Smooth muscle cell (in vitro differentiated cells): ENCODE measurements around the gene PTPRF. TPM values are rescaled to one million over a fixed set of nuclear protein-coding genes. Genes with fewer than 3 reads are reported as not detected.
A peak's percentile ranks its signal among the peaks of the same experiment; 100 is the strongest.
"Not testable (repeated sequence)": the region's sequence is repeated elsewhere in the genome, so short reads cannot be mapped to it uniquely, and the experiment has no call there.

Source experiments
- DNase-seq: peaks from one replicate; lab custom pipeline; 2025; ENCODE audit not compliant: unreplicated experiment; lab: John Stamatoyannopoulos, UW
- H2AFZ ChIP-seq: fragments of 200-600 bp; sonication (generic); 2 replicates; pipeline ENCODE4 v1.6.0; 2016; ENCODE audit warnings: antibody characterized with exemption, low read depth, mild to moderate bottlenecking
- H3F3A ChIP-seq: fragments of 200-600 bp; sonication (generic); 2 replicates; pipeline ENCODE4 v1.6.0; 2017; ENCODE audit warnings: antibody characterized with exemption, low read depth
- H3K27ac ChIP-seq: fragments of 200-600 bp; sonication (generic); 2 replicates; pipeline ENCODE4 v1.5.1; 2016; ENCODE audit warnings: low read depth, mild to moderate bottlenecking
- H3K27me3 ChIP-seq: fragments of 200-600 bp; sonication (generic); 2 replicates; pipeline ENCODE4 v1.6.1; 2016; ENCODE audit warnings: low read depth, mild to moderate bottlenecking
- H3K36me3 ChIP-seq: fragments of 200-600 bp; sonication (generic); 2 replicates; pipeline ENCODE4 v1.5.1; 2016; ENCODE audit warnings: low read depth
- H3K4me1 ChIP-seq: fragments of 200-600 bp; sonication (generic); 2 replicates; pipeline ENCODE4 v1.5.1; 2016; ENCODE audit warnings: low read depth
- H3K4me2 ChIP-seq: fragments of 200-600 bp; sonication (generic); 2 replicates; pipeline ENCODE4 v1.6.0; 2016; ENCODE audit warnings: mild to moderate bottlenecking
- H3K4me3 ChIP-seq: fragments of 200-600 bp; sonication (generic); 2 replicates; pipeline ENCODE4 v1.5.1; 2016; ENCODE audit warnings: mild to moderate bottlenecking
- H3K79me2 ChIP-seq: fragments of 200-600 bp; sonication (generic); 2 replicates; pipeline ENCODE4 v1.6.0; 2016; ENCODE audit warnings: low read depth, mild to moderate bottlenecking
- H3K9ac ChIP-seq: fragments of 200-600 bp; sonication (generic); 2 replicates; pipeline ENCODE4 v1.6.0; 2016; ENCODE audit warnings: low read depth
- H3K9me3 ChIP-seq: fragments of 200-600 bp; sonication (generic); replicated peaks from 2 replicates; pipeline ENCODE4 v1.5.1; 2016; ENCODE audit warnings: low read depth
- H4K20me1 ChIP-seq: fragments of 200-600 bp; sonication (generic); 2 replicates; pipeline ENCODE4 v1.6.0; 2016; ENCODE audit warnings: low read depth
- CTCF ChIP-seq: fragments of 200-600 bp; sonication (generic); IDR thresholded peaks from 2 replicates; pipeline ENCODE4 v1.5.1; 2017; ENCODE audit warnings: borderline replicate concordance, mild to moderate bottlenecking, antibody characterized with exemption; ENCODE audit not compliant: insufficient read depth, poor library complexity, severe bottlenecking
- WGBS: methylation state at CpG from one replicate; pipeline ENCODE4 v1.1.7; 2016; ENCODE audit warnings: low lambda C conversion rate; 5-methylcytosine and 5-hydroxymethylcytosine counted together
- polyA plus RNA-seq: library from polyadenylated mRNA; unstranded; fragments of >200 nt; fragmentation: Nextera tagmentation; extraction: Ambion mirVana; gene quantifications from 2 replicates; pipeline ENCODE4 v1.2.1, GENCODE V29; 2016
- total RNA-seq: library from RNA; depleted of rRNA; stranded (reverse); fragments of >200 nt; gene quantifications from 2 replicates; pipeline ENCODE4 v1.2.3, GENCODE V29; 2014

The PTPRF gene
- total and polyA plus RNA-seq, 2 experiments from 2014 or later: 39.9 to 71.0 TPM

GRCh38 chr1:43639976-43640794 lies 109.5 kb downstream of the PTPRF start:
- H3K4me2 ChIP-seq: no peak overlapping the region
- no peaks in the 10 kb centered on the region for H3F3A ChIP-seq
- H2AFZ ChIP-seq: no peak overlapping the region
- H3K79me2 ChIP-seq: no peaks in the 10 kb centered on the region
- no peaks in the 10 kb centered on the region for H3K27me3 ChIP-seq
- no peak overlapping the region for H3K27ac ChIP-seq
- no peaks in the 10 kb centered on the region for H4K20me1 ChIP-seq
- WGBS: 90% methylated on average over 5 of the region's 5 CpGs
- H3K4me3 ChIP-seq: no peak overlapping the region
- no peak overlapping the region for H3K9ac ChIP-seq
- H3K4me1 ChIP-seq: no peaks in the 10 kb centered on the region
- no peak for TF ChIP-seq CTCF
- no peaks in the 10 kb centered on the region for H3K9me3 ChIP-seq
- DNase-seq: no peak
- H3K36me3 ChIP-seq: no peaks in the 10 kb centered on the region

GRCh38 chr1:43644558-43644957 lies 113.9 kb downstream of the PTPRF start:
- no peaks in the 10 kb centered on the region for H3K79me2 ChIP-seq
- no peaks in the 10 kb centered on the region for H3K27me3 ChIP-seq
- no peak overlapping the region for H3K4me3 ChIP-seq
- H3K9me3 ChIP-seq: no peaks in the 10 kb centered on the region
- H3K9ac ChIP-seq: peak overlapping the region; percentile 69
- no peaks in the 10 kb centered on the region for H3K4me1 ChIP-seq
- H3F3A ChIP-seq: peaks cover 3% of the 10 kb centered on the region
- TF ChIP-seq CTCF: no peak
- H2AFZ ChIP-seq: no peak overlapping the region
- no peaks in the 10 kb centered on the region for H3K36me3 ChIP-seq
- no peaks in the 10 kb centered on the region for H4K20me1 ChIP-seq
- H3K4me2 ChIP-seq: no peak overlapping the region
- peak overlapping the region; percentile 77 for H3K27ac ChIP-seq
- 67% methylated on average over 1 of the region's 1 CpG for WGBS
- no peak for DNase-seq

- H3K4me2 ChIP-seq: no peak overlapping the region
- no peak overlapping the region for H3K4me3 ChIP-seq
- H3K4me1 ChIP-seq: no peaks in the 10 kb centered on the region
- no peaks in the 10 kb centered on the region for H3K27me3 ChIP-seq
- H3K36me3 ChIP-seq: no peaks in the 10 kb centered on the region
- H3F3A ChIP-seq: peaks cover 3% of the 10 kb centered on the region
- no peak overlapping the region for H3K27ac ChIP-seq
- DNase-seq: no peak
- H3K79me2 ChIP-seq: peaks cover 1% of the 10 kb centered on the region
- H3K9ac ChIP-seq: no peak overlapping the region
- WGBS: 95% methylated on average over 1 of the region's 1 CpG
- H4K20me1 ChIP-seq: peaks cover under 1% of the 10 kb centered on the region
- H2AFZ ChIP-seq: no peak overlapping the region
- TF ChIP-seq CTCF: no peak
- no peaks in the 10 kb centered on the region for H3K9me3 ChIP-seq
These were observed 114.8 kb downstream of the PTPRF start for GRCh38 chr1:43645461-43645860.

- Histone ChIP-seq H3K4me1 (peaks cover 13% of the 10 kb centered on the region), H4K20me1 (peaks cover 19% of the 10 kb centered on the region), H3K79me2 (peaks cover 20% of the 10 kb centered on the region)
- DNase-seq, H3F3A ChIP-seq, H3K4me3 ChIP-seq, H3K27me3 ChIP-seq, H3K27ac ChIP-seq, H2AFZ ChIP-seq, H3K9ac ChIP-seq, H3K4me2 ChIP-seq, H3K9me3 ChIP-seq, H3K36me3 ChIP-seq: not testable (repeated sequence)
- 92% methylated on average over 9 of the region's 9 CpGs for WGBS
These were observed 116.6 kb downstream of the PTPRF start for GRCh38 chr1:43647331-43647730.
